ENCODE results near the gene ABHD2. TPM values are rescaled to one million over a fixed set of nuclear protein-coding genes. Genes with fewer than 3 reads are reported as not detected.
"Not testable (repeated sequence)": the region's sequence is repeated elsewhere in the genome, so short reads cannot be mapped to it uniquely, and the experiment has no call there.

Gene ABHD2
- total RNA-seq, 1 experiment from 2014 or later, result 148 TPM

GRCh38 chr15:89247446-89247845 lies 159.2 kb downstream of the ABHD2 start:
- no peak overlapping the region for H3K4me3 ChIP-seq
- no peaks in the 10 kb centered on the region for H3K9me2 ChIP-seq (ENCODE audit: insufficient read depth)
- no peaks in the 10 kb centered on the region; the same call in 1 of the 2 replicates for H3F3A ChIP-seq (ENCODE audit: insufficient read depth, low read depth)
- H3K9me3 ChIP-seq (ENCODE audit: insufficient read depth, low read depth), result 0 out of 2 replicates have a peak, but pooled peaks cover 3% of the 10 kb centered on the region
- peaks cover 29% of the 10 kb centered on the region; the same call in 1 of the 2 replicates for H3K36me3 ChIP-seq (ENCODE audit: low read depth)
- ChIA-PET POLR2A (ENCODE audit: unreplicated experiment) (interaction anchor here (0.6 kb wide), 1 partner anchor 23 kb away, joined by 8 read pairs; no protein-coding TSS in a partner anchor), CTCF (no interaction called here)
- H3K79me2 ChIP-seq (ENCODE audit: low read depth), result peaks cover 27% of the 10 kb centered on the region
- TF ChIP-seq, protein P1, sequence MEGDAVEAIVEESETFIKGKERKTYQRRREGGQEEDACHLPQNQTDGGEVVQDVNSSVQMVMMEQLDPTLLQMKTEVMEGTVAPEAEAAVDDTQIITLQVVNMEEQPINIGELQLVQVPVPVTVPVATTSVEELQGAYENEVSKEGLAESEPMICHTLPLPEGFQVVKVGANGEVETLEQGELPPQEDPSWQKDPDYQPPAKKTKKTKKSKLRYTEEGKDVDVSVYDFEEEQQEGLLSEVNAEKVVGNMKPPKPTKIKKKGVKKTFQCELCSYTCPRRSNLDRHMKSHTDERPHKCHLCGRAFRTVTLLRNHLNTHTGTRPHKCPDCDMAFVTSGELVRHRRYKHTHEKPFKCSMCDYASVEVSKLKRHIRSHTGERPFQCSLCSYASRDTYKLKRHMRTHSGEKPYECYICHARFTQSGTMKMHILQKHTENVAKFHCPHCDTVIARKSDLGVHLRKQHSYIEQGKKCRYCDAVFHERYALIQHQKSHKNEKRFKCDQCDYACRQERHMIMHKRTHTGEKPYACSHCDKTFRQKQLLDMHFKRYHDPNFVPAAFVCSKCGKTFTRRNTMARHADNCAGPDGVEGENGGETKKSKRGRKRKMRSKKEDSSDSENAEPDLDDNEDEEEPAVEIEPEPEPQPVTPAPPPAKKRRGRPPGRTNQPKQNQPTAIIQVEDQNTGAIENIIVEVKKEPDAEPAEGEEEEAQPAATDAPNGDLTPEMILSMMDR (conservative IDR thresholded peaks at IDR 0.05), result no peak
- TF ChIP-seq EZH2 (IDR thresholded peaks at IDR 0.05; ENCODE audit: low read depth), result no peak
- H2AFZ ChIP-seq, result no peak overlapping the region
- H3K27me3 ChIP-seq (ENCODE audit: insufficient read depth, low read depth), result no peaks in the 10 kb centered on the region
- intact Hi-C loops (cut with micrococcal nuclease; ENCODE audit: unreplicated experiment), result no loop called here
- no TSS peak for BruUV-seq (replicated peaks)
- no peak for DNase-seq
- H3K4me1 ChIP-seq (replicated peaks; ENCODE audit: insufficient read depth), result peaks cover 16% of the 10 kb centered on the region
- no peaks in the 10 kb centered on the region for H4K20me1 ChIP-seq (ENCODE audit: insufficient read depth)
- H3K27ac ChIP-seq, result no peak overlapping the region
- no peak overlapping the region for H3K4me2 ChIP-seq

DNA sequence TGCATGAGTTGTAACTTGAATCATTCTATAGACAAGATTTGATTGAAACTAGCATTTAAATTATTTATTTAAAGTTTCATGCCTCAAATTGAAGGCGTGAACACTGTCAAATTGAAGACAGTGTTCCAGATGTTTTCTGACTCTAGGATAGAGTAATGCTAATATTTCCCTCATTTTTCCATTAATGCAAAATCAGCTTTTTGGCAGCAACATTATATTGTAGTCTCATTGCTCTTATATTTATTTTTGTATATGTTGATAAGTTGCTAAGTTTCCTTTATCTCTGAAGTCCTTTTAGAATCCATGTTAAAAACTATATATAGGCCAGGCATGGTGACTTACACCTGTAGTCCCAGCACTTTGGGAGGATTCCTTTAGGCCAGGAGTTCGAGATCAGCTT lies 160.3 kb downstream of the ABHD2 start:
- TF ChIP-seq, protein P1 (conservative IDR thresholded peaks at IDR 0.05), result no peak
- TF ChIP-seq EZH2 (IDR thresholded peaks at IDR 0.05; ENCODE audit: low read depth), result no peak
- H3K4me1 ChIP-seq (replicated peaks; ENCODE audit: insufficient read depth), result peaks cover 9% of the 10 kb centered on the region
- H3K27me3 ChIP-seq (ENCODE audit: insufficient read depth, low read depth), result no peaks in the 10 kb centered on the region
- intact Hi-C loops (cut with micrococcal nuclease; ENCODE audit: unreplicated experiment), result no loop called here
- H3K4me2 ChIP-seq, result no peak overlapping the region
- 0 out of 2 replicates have a peak, but pooled peaks cover 3% of the 10 kb centered on the region for H3K9me3 ChIP-seq (ENCODE audit: insufficient read depth, low read depth)
- peaks cover 29% of the 10 kb centered on the region; the same call in 1 of the 2 replicates for H3K36me3 ChIP-seq (ENCODE audit: low read depth)
- ChIA-PET POLR2A (ENCODE audit: unreplicated experiment) (no interaction called here), CTCF (no interaction called here)
- H4K20me1 ChIP-seq (ENCODE audit: insufficient read depth), result no peaks in the 10 kb centered on the region
- no TSS peak for BruUV-seq (replicated peaks)
- no peak overlapping the region for H3K4me3 ChIP-seq
- H3K27ac ChIP-seq, result no peak overlapping the region
- no peaks in the 10 kb centered on the region for H3K9me2 ChIP-seq (ENCODE audit: insufficient read depth)
- H3F3A ChIP-seq (ENCODE audit: insufficient read depth, low read depth), result no peaks in the 10 kb centered on the region
- H2AFZ ChIP-seq, result no peak overlapping the region
- peaks cover 27% of the 10 kb centered on the region for H3K79me2 ChIP-seq (ENCODE audit: low read depth)
- no peak for DNase-seq

- H3K4me3 ChIP-seq; H3K27ac ChIP-seq; H3F3A ChIP-seq (ENCODE audit: insufficient read depth, low read depth); POLR2A ChIA-PET (ENCODE audit: unreplicated experiment); H3K9me3 ChIP-seq (ENCODE audit: insufficient read depth, low read depth); CTCF ChIA-PET; H3K4me1 ChIP-seq (replicated peaks; ENCODE audit: insufficient read depth); H2AFZ ChIP-seq; DNase-seq; H3K9me2 ChIP-seq (ENCODE audit: insufficient read depth); H3K4me2 ChIP-seq; H4K20me1 ChIP-seq (ENCODE audit: insufficient read depth); H3K27me3 ChIP-seq (ENCODE audit: insufficient read depth, low read depth); intact Hi-C loops (cut with micrococcal nuclease; ENCODE audit: unreplicated experiment); BruUV-seq (replicated peaks): not testable (repeated sequence)
- peaks cover 29% of the 10 kb centered on the region; the same call in 1 of the 2 replicates for H3K36me3 ChIP-seq (ENCODE audit: low read depth)
- peaks cover 16% of the 10 kb centered on the region for H3K79me2 ChIP-seq (ENCODE audit: low read depth)
Observed at GRCh38 chr15:89250142-89250541, 161.9 kb downstream of the ABHD2 start.

Other genes starting within 250 kb of the ABHD2 start
- 2.4 and 3.8 TPM in 2 replicates for gene HAPLN3, start 192.9 kb upstream of the ABHD2 start, total RNA-seq (2021)
- gene MFGE8, start 175.1 kb upstream of the ABHD2 start, total RNA-seq (2021), result 54.5 and 64.3 TPM in 2 replicates
- gene RLBP1, start 133.1 kb downstream of the ABHD2 start, total RNA-seq (2021), result not detected in 2 replicates
- 102 and 126 TPM in 2 replicates for gene FANCI, start 155.5 kb downstream of the ABHD2 start, total RNA-seq (2021)
- gene POLG, start 246.4 kb downstream of the ABHD2 start, total RNA-seq (2021), result 43.6 and 63.9 TPM in 2 replicates